Fibroblast of lung (primary cell): Measurements from ENCODE around the gene TMEM139. TPM values are rescaled to one million over a fixed set of nuclear protein-coding genes. Genes with fewer than 3 reads are reported as not detected.
A peak's percentile ranks its signal among the peaks of the same experiment; 100 is the strongest.

Experiments used
- DNase-seq, 2 donors: peaks; one replicate each; pipeline versions ENCODE4 v3.0.0 to v3.0.0-alpha.2; 2010; ENCODE audit warnings: low read depth in 2 of 2
- H2AFZ ChIP-seq: 2 replicates; pipeline ENCODE4 v1.5.1; 2012; ENCODE audit warnings: low read length, control low read depth, inconsistent platforms
- H3K27ac ChIP-seq: 2 replicates; pipeline ENCODE4 v1.5.1; 2011; ENCODE audit warnings: low read length, control low read depth; ENCODE audit not compliant: insufficient read depth
- H3K27me3 ChIP-seq: 2 replicates; pipeline ENCODE4 v1.5.1; 2011; ENCODE audit warnings: mild to moderate bottlenecking, low read length; ENCODE audit not compliant: control insufficient read depth, insufficient read depth
- H3K36me3 ChIP-seq: 2 replicates; pipeline ENCODE4 v1.5.1; 2011; ENCODE audit warnings: low read length; ENCODE audit not compliant: control insufficient read depth, insufficient read depth
- H3K4me1 ChIP-seq: 2 replicates; pipeline ENCODE4 v1.5.1; 2011; ENCODE audit warnings: low read length; ENCODE audit not compliant: control insufficient read depth, insufficient read depth; ENCODE audit errors: extremely low read depth
- H3K4me2 ChIP-seq: 2 replicates; pipeline ENCODE4 v1.5.1; 2011; ENCODE audit warnings: low read length, control low read depth; ENCODE audit not compliant: insufficient read depth; ENCODE audit errors: extremely low read depth
- H3K4me3 ChIP-seq, 4 experiments: fragments of 200-600 bp in 1 of 4; sonication (generic) in 1 of 4; replicated peaks in 1 of 4; 2 replicates each; pipeline ENCODE4 v1.5.1; 2011 to 2016; ENCODE audit warnings: low read length in 4 of 4, low read depth in 3 of 4, mild to moderate bottlenecking in 3 of 4, control low read depth in 2 of 4, inconsistent platforms in 1 of 4, mixed read lengths in 1 of 4; ENCODE audit not compliant: insufficient read depth in 1 of 4; ENCODE audit errors: control extremely low read depth in 1 of 4
- H3K79me2 ChIP-seq: 2 replicates; pipeline ENCODE4 v1.5.1; 2012; ENCODE audit warnings: mild to moderate bottlenecking, low read length, inconsistent platforms; ENCODE audit not compliant: control insufficient read depth, insufficient read depth
- H3K9ac ChIP-seq: 2 replicates; pipeline ENCODE4 v1.5.1; 2011; ENCODE audit warnings: mild to moderate bottlenecking, low read length, control low read depth; ENCODE audit not compliant: insufficient read depth
- H3K9me3 ChIP-seq: 2 replicates; pipeline ENCODE4 v1.5.1; 2012; ENCODE audit warnings: low read depth, low read length; ENCODE audit not compliant: control insufficient read depth, insufficient read depth
- H4K20me1 ChIP-seq: 2 replicates; pipeline ENCODE4 v1.5.1; 2011; ENCODE audit warnings: low read length; ENCODE audit not compliant: control insufficient read depth, insufficient read depth; ENCODE audit errors: extremely low read depth
- EZH2 ChIP-seq: IDR thresholded peaks from 2 replicates; pipeline ENCODE4 v1.5.1; 2012; ENCODE audit warnings: low read length, control low read depth, mild to moderate bottlenecking; ENCODE audit errors: missing control alignments
- polyA plus RNA-seq, 2 donors: library from polyadenylated mRNA; depleted of rRNA in 1 of 2; stranded (reverse) in 1 of 2; unstranded in 1 of 2; fragments of >200 nt; gene quantifications; 2 replicates each; pipeline ENCODE4 v1.2.1, GENCODE V29; 2011 to 2012; ENCODE audit warnings: missing spikeins in 1 of 2
- total RNA-seq: library from RNA; depleted of rRNA; stranded (reverse); fragments of >200 nt; gene quantifications from 2 replicates; pipeline ENCODE4 v1.2.1, GENCODE V29; 2014
- TF ChIP-seq, protein P1 (sequence below), 2 donors: IDR thresholded peaks in 1 of 2; conservative IDR thresholded peaks in 1 of 2; 1 replicate in 1 of 2; 2 replicates in 1 of 2; pipeline ENCODE4 v1.5.1; 2011 to 2012; ENCODE audit warnings: low read length in 2 of 2, control low read depth in 1 of 2, inconsistent platforms in 1 of 2, low read depth in 1 of 2, mild to moderate bottlenecking in 1 of 2

TMEM139 gene
- total and polyA plus RNA-seq, 2 donors (not counting 1 experiment from before 2014, with no cell fraction given): not detected

DNA sequence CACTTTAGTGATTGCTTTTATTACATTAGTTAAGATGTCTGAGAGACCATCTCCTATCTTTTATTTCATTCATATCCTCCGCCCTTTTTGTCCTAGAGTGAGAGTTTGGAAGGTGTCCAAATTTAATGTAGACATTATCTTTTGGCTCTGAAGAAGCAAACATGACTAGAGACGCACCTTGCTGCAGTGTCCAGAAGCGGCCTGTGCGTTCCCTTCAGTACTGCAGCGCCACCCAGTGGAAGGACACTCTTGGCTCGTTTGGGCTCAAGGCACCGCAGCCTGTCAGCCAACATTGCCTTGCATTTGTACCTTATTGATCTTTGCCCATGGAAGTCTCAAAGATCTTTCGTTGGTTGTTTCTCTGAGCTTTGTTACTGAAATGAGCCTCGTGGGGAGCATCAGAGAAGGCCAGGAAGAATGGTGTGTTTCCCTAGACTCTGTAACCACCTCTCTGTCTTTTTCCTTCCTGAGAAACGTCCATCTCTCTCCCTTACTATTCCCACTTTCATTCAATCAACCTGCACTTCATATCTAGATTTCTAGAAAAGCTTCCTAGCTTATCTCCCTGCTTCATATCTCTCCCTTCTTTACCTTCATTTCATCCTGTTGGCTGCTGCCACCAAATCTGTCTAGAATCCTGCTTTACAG is 20.8 kb downstream of the TMEM139 start:
- no peak overlapping the region for H2AFZ ChIP-seq

DNA sequence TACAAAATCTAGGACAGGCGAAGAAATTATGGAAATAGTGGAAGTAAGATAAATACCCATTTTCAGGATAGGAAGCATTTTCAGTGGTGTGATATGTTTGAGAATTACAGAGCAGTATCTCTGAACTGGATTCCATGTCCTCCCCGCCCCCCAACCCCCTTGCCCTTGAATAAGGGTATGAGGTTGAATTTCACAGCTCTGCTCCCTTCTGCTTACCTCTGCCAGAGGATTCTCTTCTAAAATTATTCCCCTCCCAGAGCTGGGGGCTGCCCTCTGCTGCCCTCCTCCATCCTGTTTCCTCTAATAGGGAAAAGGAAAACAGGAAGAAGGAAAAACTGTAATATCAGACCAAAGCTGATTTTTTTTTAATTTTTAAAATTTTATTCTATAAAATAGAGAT is 23.9 kb downstream of the TMEM139 start:
- no peak overlapping the region for H2AFZ ChIP-seq
- H4K20me1 ChIP-seq: no peaks in the 10 kb centered on the region
- no peak overlapping the region for H3K4me2 ChIP-seq
- no peak overlapping the region for H3K27ac ChIP-seq
- TF ChIP-seq, protein P1, sequence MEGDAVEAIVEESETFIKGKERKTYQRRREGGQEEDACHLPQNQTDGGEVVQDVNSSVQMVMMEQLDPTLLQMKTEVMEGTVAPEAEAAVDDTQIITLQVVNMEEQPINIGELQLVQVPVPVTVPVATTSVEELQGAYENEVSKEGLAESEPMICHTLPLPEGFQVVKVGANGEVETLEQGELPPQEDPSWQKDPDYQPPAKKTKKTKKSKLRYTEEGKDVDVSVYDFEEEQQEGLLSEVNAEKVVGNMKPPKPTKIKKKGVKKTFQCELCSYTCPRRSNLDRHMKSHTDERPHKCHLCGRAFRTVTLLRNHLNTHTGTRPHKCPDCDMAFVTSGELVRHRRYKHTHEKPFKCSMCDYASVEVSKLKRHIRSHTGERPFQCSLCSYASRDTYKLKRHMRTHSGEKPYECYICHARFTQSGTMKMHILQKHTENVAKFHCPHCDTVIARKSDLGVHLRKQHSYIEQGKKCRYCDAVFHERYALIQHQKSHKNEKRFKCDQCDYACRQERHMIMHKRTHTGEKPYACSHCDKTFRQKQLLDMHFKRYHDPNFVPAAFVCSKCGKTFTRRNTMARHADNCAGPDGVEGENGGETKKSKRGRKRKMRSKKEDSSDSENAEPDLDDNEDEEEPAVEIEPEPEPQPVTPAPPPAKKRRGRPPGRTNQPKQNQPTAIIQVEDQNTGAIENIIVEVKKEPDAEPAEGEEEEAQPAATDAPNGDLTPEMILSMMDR (conservative IDR thresholded peaks at IDR 0.05 in 1 of 2, IDR thresholded peaks at IDR 0.05 in 1 of 2; ENCODE audit: low read depth in 1 of 2, low read length in 2 of 2): no peak
- no peak for TF ChIP-seq EZH2
- peaks cover 11% of the 10 kb centered on the region for H3K36me3 ChIP-seq
- no peak overlapping the region for H3K9ac ChIP-seq
- no peaks in the 10 kb centered on the region for H3K79me2 ChIP-seq
- H3K27me3 ChIP-seq: no peaks in the 10 kb centered on the region
- no peak overlapping the region for H3K4me3 ChIP-seq
- H3K4me1 ChIP-seq: no peaks in the 10 kb centered on the region
- no peak for DNase-seq
- H3K9me3 ChIP-seq: no peaks in the 10 kb centered on the region

More for the DNA sequence above, 20.8 kb downstream of the TMEM139 start:
- no peak overlapping the region for H3K9ac ChIP-seq
- H3K4me1 ChIP-seq: no peaks in the 10 kb centered on the region
- TF ChIP-seq, protein P1 (conservative IDR thresholded peaks at IDR 0.05 in 1 of 2, IDR thresholded peaks at IDR 0.05 in 1 of 2; ENCODE audit: low read depth in 1 of 2, low read length in 2 of 2): peak; percentile 61 to 74
- no peak for TF ChIP-seq EZH2
- no peak overlapping the region for H3K4me2 ChIP-seq
- H3K4me3 ChIP-seq: no peak overlapping the region
- peaks cover 11% of the 10 kb centered on the region for H3K36me3 ChIP-seq
- H4K20me1 ChIP-seq: no peaks in the 10 kb centered on the region
- peak; percentile 31 to 54 for DNase-seq
- H3K27ac ChIP-seq: no peak overlapping the region
- H3K9me3 ChIP-seq: no peaks in the 10 kb centered on the region
- no peaks in the 10 kb centered on the region for H3K79me2 ChIP-seq
- no peaks in the 10 kb centered on the region for H3K27me3 ChIP-seq

DNA sequence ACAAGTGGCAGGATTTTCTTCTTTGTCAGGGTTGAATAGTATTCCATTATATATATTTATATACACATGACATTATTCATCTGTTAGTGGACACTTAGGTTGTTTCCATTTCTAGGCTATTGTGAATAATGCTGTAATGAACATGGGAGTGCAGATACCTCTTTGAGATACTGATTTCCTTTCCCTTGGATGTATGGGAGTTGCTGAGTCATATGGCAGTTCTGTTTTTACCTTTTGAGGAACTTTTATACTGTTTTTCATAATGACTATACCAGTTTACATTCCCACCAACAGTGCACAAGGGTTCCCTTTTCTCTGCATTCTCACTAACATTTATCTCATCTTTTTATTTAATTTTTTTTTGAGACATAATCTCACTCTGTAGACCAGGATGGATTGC is 29.4 kb downstream of the TMEM139 start:
- peaks cover 3% of the 10 kb centered on the region for H3K27me3 ChIP-seq
- no peaks in the 10 kb centered on the region for H3K36me3 ChIP-seq
- H3K9ac ChIP-seq: no peak overlapping the region
- no peak overlapping the region for H3K4me2 ChIP-seq
- no peaks in the 10 kb centered on the region for H3K9me3 ChIP-seq
- no peak for DNase-seq
- H2AFZ ChIP-seq: no peak overlapping the region
- no peak overlapping the region for H3K4me3 ChIP-seq
- no peaks in the 10 kb centered on the region for H3K79me2 ChIP-seq
- H4K20me1 ChIP-seq: no peaks in the 10 kb centered on the region
- no peaks in the 10 kb centered on the region for H3K4me1 ChIP-seq
- H3K27ac ChIP-seq: no peak overlapping the region
- TF ChIP-seq EZH2: no peak
- TF ChIP-seq, protein P1 (conservative IDR thresholded peaks at IDR 0.05 in 1 of 2, IDR thresholded peaks at IDR 0.05 in 1 of 2; ENCODE audit: low read depth in 1 of 2, low read length in 2 of 2): no peak
